ENCODE data around the gene STK32C. TPM values are rescaled to one million over a fixed set of nuclear protein-coding genes. Genes with fewer than 3 reads are reported as not detected.
A peak's percentile ranks its signal among the peaks of the same experiment; 100 is the strongest.

The STK32C gene
- total and polyA plus RNA-seq, 7 donors: 3.6 to 11.7 (median 6.6) TPM

- Histone ChIP-seq H3K27ac (no peak overlapping the region), H3K27me3 (ENCODE audit: insufficient read depth in 3 of 3, low read length in 2 of 3) (peaks cover 0 to 11% (median 4%) of the 10 kb centered on the region in 3 donors), H3K36me3 (ENCODE audit: insufficient read depth in 1 of 2, low read depth in 1 of 2) (no peaks in the 10 kb centered on the region), H3K4me3 (no peak overlapping the region), H3K9me3 (no peaks in the 10 kb centered on the region), H3K4me1 (no peaks in the 10 kb centered on the region)
- DNase-seq (no peak), ATAC-seq (no peak)
- intact Hi-C loops (cut with DNase I): no loop called here
- TF ChIP-seq CTCF (IDR thresholded peaks at IDR 0.05): no peak
- WGBS, 3 donors: 93 to 99% (median 95%) methylated on average over 6 of the region's 6 CpGs
Observed at GRCh38 chr10:132251928-132252327, 55.8 kb downstream of the STK32C start.

- DNase-seq (no peak), ATAC-seq (no peak)
- TF ChIP-seq CTCF (IDR thresholded peaks at IDR 0.05): no peak
- H3K4me1 ChIP-seq: no peaks in the 10 kb centered on the region
- no peak overlapping the region for H3K4me3 ChIP-seq
- no peaks in the 10 kb centered on the region for H3K36me3 ChIP-seq (ENCODE audit: insufficient read depth in 1 of 2, low read depth in 1 of 2)
- intact Hi-C loops (cut with DNase I): no loop called here
- no peaks in the 10 kb centered on the region for H3K9me3 ChIP-seq
- no peak overlapping the region for H3K27ac ChIP-seq
- 84 to 87% (median 86%) methylated on average over 26 to 27 of the region's 30 CpGs for WGBS, 3 donors
- peaks cover 0 to 11% (median 4%) of the 10 kb centered on the region in 3 donors for H3K27me3 ChIP-seq (ENCODE audit: insufficient read depth in 3 of 3, low read length in 2 of 3)
Observed at GRCh38 chr10:132250481-132251475, 57.0 kb downstream of the STK32C start.

- intact Hi-C loops (cut with DNase I): no loop called here
- Histone ChIP-seq H3K36me3 (ENCODE audit: insufficient read depth in 1 of 2, low read depth in 1 of 2) (no peaks in the 10 kb centered on the region), H3K27ac (no peak overlapping the region), H3K4me3 (no peak overlapping the region), H3K27me3 (ENCODE audit: insufficient read depth in 3 of 3, low read length in 2 of 3) (peaks cover 0 to 11% (median 4%) of the 10 kb centered on the region in 3 donors), H3K9me3 (no peaks in the 10 kb centered on the region), H3K4me1 (no peaks in the 10 kb centered on the region)
- TF ChIP-seq CTCF (IDR thresholded peaks at IDR 0.05): no peak
- no peak for DNase-seq
- WGBS, 3 donors: 81 to 84% (median 83%) methylated on average over 17 of the region's 17 CpGs
- ATAC-seq: no peak
Observed at GRCh38 chr10:132249824-132250375, 57.9 kb downstream of the STK32C start.

- no peaks in the 10 kb centered on the region for H3K36me3 ChIP-seq (ENCODE audit: insufficient read depth in 1 of 2, low read depth in 1 of 2)
- no peak overlapping the region for H3K27ac ChIP-seq
- DNase-seq (no peak), ATAC-seq (peak in 2 of 4 donors; percentile 9 to 10)
- H3K4me3 ChIP-seq: no peak overlapping the region
- intact Hi-C loops (cut with DNase I): no loop called here
- no peaks in the 10 kb centered on the region for H3K4me1 ChIP-seq
- TF ChIP-seq CTCF (IDR thresholded peaks at IDR 0.05): no peak
- peaks cover 0 to 11% (median 4%) of the 10 kb centered on the region in 3 donors for H3K27me3 ChIP-seq (ENCODE audit: insufficient read depth in 3 of 3, low read length in 2 of 3)
- H3K9me3 ChIP-seq: no peaks in the 10 kb centered on the region
- WGBS, 3 donors: 84 to 94% (median 86%) methylated on average over 10 to 11 of the region's 11 CpGs
Observed at GRCh38 chr10:132249226-132249724, 58.5 kb downstream of the STK32C start.
